ENCODE data around the gene RSF1. TPM values are rescaled to one million over a fixed set of nuclear protein-coding genes. Genes with fewer than 3 reads are reported as not detected.

RSF1 gene
- total RNA-seq, 1 donor from 2014 or later, result 19.9 TPM

- DNase-seq (ENCODE audit: low spot score), result no peak
- ATAC-seq, result no peak
These were observed 5.7 kb downstream of the RSF1 start for GRCh38 chr11:77814848-77815247.

- DNase-seq (ENCODE audit: low spot score) (no peak), ATAC-seq (no peak)
These were observed 7.3 kb downstream of the RSF1 start for GRCh38 chr11:77813256-77813655.

GRCh38 chr11:77806993-77807392 is 13.5 kb downstream of the RSF1 start:
- DNase-seq (ENCODE audit: low spot score) (no peak), ATAC-seq (no peak)

GRCh38 chr11:77806415-77806814 is 14.1 kb downstream of the RSF1 start:
- ATAC-seq (no peak), DNase-seq (ENCODE audit: low spot score) (no peak)

GRCh38 chr11:77801477-77801876 is 19.0 kb downstream of the RSF1 start:
- ATAC-seq, result no peak
- no peak for DNase-seq (ENCODE audit: low spot score)

- ATAC-seq (no peak), DNase-seq (ENCODE audit: low spot score) (no peak)
These were observed 20.1 kb downstream of the RSF1 start for GRCh38 chr11:77800449-77800848.

- ATAC-seq (no peak), DNase-seq (ENCODE audit: low spot score) (no peak)
These were observed 21.2 kb downstream of the RSF1 start for GRCh38 chr11:77799338-77799737.

- no peak for ATAC-seq
- no peak for DNase-seq (ENCODE audit: low spot score)
These were observed 26.6 kb downstream of the RSF1 start for GRCh38 chr11:77793972-77794371.

GRCh38 chr11:77791301-77791700 is 29.2 kb downstream of the RSF1 start:
- DNase-seq (ENCODE audit: low spot score), result no peak
- ATAC-seq, result no peak

- no peak for ATAC-seq
- DNase-seq (ENCODE audit: low spot score), result no peak
These were observed 30.6 kb downstream of the RSF1 start for GRCh38 chr11:77789731-77790476.

- DNase-seq (ENCODE audit: low spot score), result no peak
- ATAC-seq, result no peak
These were observed 31.3 kb downstream of the RSF1 start for GRCh38 chr11:77789061-77789730.

GRCh38 chr11:77784572-77784971 is 36.0 kb downstream of the RSF1 start:
- DNase-seq (ENCODE audit: low spot score) (no peak), ATAC-seq (peak; percentile 87)

- no peak for DNase-seq (ENCODE audit: low spot score)
- no peak for ATAC-seq
These were observed 37.5 kb downstream of the RSF1 start for GRCh38 chr11:77783025-77783424.

GRCh38 chr11:77779935-77780334 is 40.6 kb downstream of the RSF1 start:
- DNase-seq (ENCODE audit: low spot score) (no peak), ATAC-seq (no peak)

- DNase-seq (ENCODE audit: low spot score) (no peak), ATAC-seq (no peak)
These were observed 42.0 kb downstream of the RSF1 start for GRCh38 chr11:77778549-77778948.

GRCh38 chr11:77778118-77778517 is 42.4 kb downstream of the RSF1 start:
- ATAC-seq (no peak), DNase-seq (ENCODE audit: low spot score) (no peak)

- ATAC-seq (no peak), DNase-seq (ENCODE audit: low spot score) (no peak)
These were observed 44.1 kb downstream of the RSF1 start for GRCh38 chr11:77776455-77776854.

- no peak for ATAC-seq
- DNase-seq (ENCODE audit: low spot score), result no peak
These were observed 44.6 kb downstream of the RSF1 start for GRCh38 chr11:77775936-77776335.

- DNase-seq (ENCODE audit: low spot score) (no peak), ATAC-seq (no peak)
These were observed 49.4 kb downstream of the RSF1 start for GRCh38 chr11:77771135-77771534.

- DNase-seq (ENCODE audit: low spot score) (no peak), ATAC-seq (no peak)
These were observed 49.9 kb downstream of the RSF1 start for GRCh38 chr11:77770629-77771028.

GRCh38 chr11:77762426-77762825 is 58.1 kb downstream of the RSF1 start:
- DNase-seq (ENCODE audit: low spot score) (no peak), ATAC-seq (no peak)

- no peak for ATAC-seq
- no peak for DNase-seq (ENCODE audit: low spot score)
These were observed 59.0 kb downstream of the RSF1 start for GRCh38 chr11:77761491-77761890.

- DNase-seq (ENCODE audit: low spot score), result no peak
- no peak for ATAC-seq
These were observed 62.2 kb downstream of the RSF1 start for GRCh38 chr11:77758331-77758730.

Data from left lobe of liver (tissue), 2 donors.